Activated CD4-positive, alpha-beta T cell treated with anti-CD3 and anti-CD28 coated beads, Interleukin-2, amount 50 U/mL, for 16 hours (primary cell): ENCODE data around the gene NEFH.
"Not testable (repeated sequence)": the region's sequence is repeated elsewhere in the genome, so short reads cannot be mapped to it uniquely, and the experiment has no call there.

Experiments used
- DNase-seq: peaks from one replicate; pipeline ENCODE4 v3.0.0-alpha.2; 2020

NEFH gene

GRCh38 chr22:29469755-29470154 is 10.3 kb upstream of the NEFH start:
- no peak for DNase-seq

- DNase-seq, result peak; percentile 81
These were observed 9.7 kb upstream of the NEFH start for GRCh38 chr22:29470159-29470855.

- no peak for DNase-seq
These were observed 7.0 kb upstream of the NEFH start for GRCh38 chr22:29473001-29473400.

- no peak for DNase-seq
These were observed 4.5 kb upstream of the NEFH start for GRCh38 chr22:29475550-29475949.

- no peak for DNase-seq
These were observed 3.9 kb upstream of the NEFH start for GRCh38 chr22:29476116-29476515.

- DNase-seq, result no peak
These were observed 2.2 kb upstream of the NEFH start for GRCh38 chr22:29477723-29478318.

GRCh38 chr22:29478326-29479276 is 1.4 kb upstream of the NEFH start:
- no peak for DNase-seq

- no peak for DNase-seq
These were observed 169 bp downstream of the NEFH start for GRCh38 chr22:29480262-29480511.

GRCh38 chr22:29480512-29481264 is 670 bp downstream of the NEFH start:
- peak; percentile 63 for DNase-seq

- no peak for DNase-seq
These were observed 1.4 kb downstream of the NEFH start for GRCh38 chr22:29481265-29482000.

- no peak for DNase-seq
These were observed 2.2 kb downstream of the NEFH start for GRCh38 chr22:29482253-29482652.

- DNase-seq, result no peak
These were observed 2.7 kb downstream of the NEFH start for GRCh38 chr22:29482726-29483125.

- no peak for DNase-seq
These were observed 3.2 kb downstream of the NEFH start for GRCh38 chr22:29483254-29483653.

- no peak for DNase-seq
These were observed 4.6 kb downstream of the NEFH start for GRCh38 chr22:29484642-29485041.

- no peak for DNase-seq
These were observed 5.4 kb downstream of the NEFH start for GRCh38 chr22:29485448-29485847.

- DNase-seq, result no peak
These were observed 7.5 kb downstream of the NEFH start for GRCh38 chr22:29487426-29487986.

- DNase-seq, result not testable (repeated sequence)
These were observed 9.2 kb downstream of the NEFH start for GRCh38 chr22:29489127-29489780.

GRCh38 chr22:29491012-29491411 is 11.0 kb downstream of the NEFH start:
- DNase-seq, result no peak

GRCh38 chr22:29493636-29494035 is 13.6 kb downstream of the NEFH start:
- no peak for DNase-seq

- no peak for DNase-seq
These were observed 19.8 kb downstream of the NEFH start for GRCh38 chr22:29499852-29500251.

GRCh38 chr22:29503811-29504372 is 23.9 kb downstream of the NEFH start:
- no peak for DNase-seq
